ENCODE measurements around the gene RYR3.
"Not testable (repeated sequence)": the region's sequence is repeated elsewhere in the genome, so short reads cannot be mapped to it uniquely, and the experiment has no call there.

RYR3 gene

GRCh38 chr15:33794453-33794852, 483.7 kb downstream of the RYR3 start:
- DNase-seq: no peak

- no peak for DNase-seq
These were observed 484.3 kb downstream of the RYR3 start for GRCh38 chr15:33795070-33795469.

- DNase-seq: no peak
These were observed 486.9 kb downstream of the RYR3 start for GRCh38 chr15:33797651-33798050.

GRCh38 chr15:33801954-33802353, 491.2 kb downstream of the RYR3 start:
- no peak for DNase-seq

GRCh38 chr15:33807665-33808064, 496.9 kb downstream of the RYR3 start:
- no peak for DNase-seq

- DNase-seq: no peak
These were observed 498.1 kb downstream of the RYR3 start for GRCh38 chr15:33808720-33809457.

- no peak for DNase-seq
These were observed 499.4 kb downstream of the RYR3 start for GRCh38 chr15:33810073-33810595.

GRCh38 chr15:33810806-33811205, 500.0 kb downstream of the RYR3 start:
- DNase-seq: no peak

- DNase-seq: no peak
These were observed 503.1 kb downstream of the RYR3 start for GRCh38 chr15:33813891-33814290.

- not testable (repeated sequence) for DNase-seq
These were observed 508.7 kb downstream of the RYR3 start for GRCh38 chr15:33819499-33819898.

- DNase-seq: no peak
These were observed 511.7 kb downstream of the RYR3 start for GRCh38 chr15:33822479-33822878.

- no peak for DNase-seq
These were observed 512.4 kb downstream of the RYR3 start for GRCh38 chr15:33823119-33823518.

- DNase-seq: no peak
These were observed 514.7 kb downstream of the RYR3 start for GRCh38 chr15:33825453-33825852.

- DNase-seq: no peak
These were observed 515.4 kb downstream of the RYR3 start for GRCh38 chr15:33826201-33826600.

GRCh38 chr15:33830351-33830750, 519.6 kb downstream of the RYR3 start:
- no peak for DNase-seq

- no peak for DNase-seq
These were observed 520.9 kb downstream of the RYR3 start for GRCh38 chr15:33831646-33832045.

- DNase-seq: no peak
These were observed 524.4 kb downstream of the RYR3 start for GRCh38 chr15:33834892-33835743.

- DNase-seq: no peak
These were observed 526.5 kb downstream of the RYR3 start for GRCh38 chr15:33837294-33837693.

- DNase-seq: no peak
These were observed 528.8 kb downstream of the RYR3 start for GRCh38 chr15:33839540-33839939.

GRCh38 chr15:33840615-33841014, 529.8 kb downstream of the RYR3 start:
- no peak for DNase-seq

GRCh38 chr15:33844186-33844585, 533.4 kb downstream of the RYR3 start:
- DNase-seq: no peak

GRCh38 chr15:33844597-33844996, 533.8 kb downstream of the RYR3 start:
- no peak for DNase-seq

GRCh38 chr15:33846142-33846541, 535.4 kb downstream of the RYR3 start:
- no peak for DNase-seq

- no peak for DNase-seq
These were observed 536.1 kb downstream of the RYR3 start for GRCh38 chr15:33846862-33847261.
